ENCODE results near the gene S1PR3. TPM values are rescaled to one million over a fixed set of nuclear protein-coding genes. Genes with fewer than 3 reads are reported as not detected.

The S1PR3 gene
- total RNA-seq, 2 experiments from 2014 or later, result 0.47 TPM; not detected in 1

DNA sequence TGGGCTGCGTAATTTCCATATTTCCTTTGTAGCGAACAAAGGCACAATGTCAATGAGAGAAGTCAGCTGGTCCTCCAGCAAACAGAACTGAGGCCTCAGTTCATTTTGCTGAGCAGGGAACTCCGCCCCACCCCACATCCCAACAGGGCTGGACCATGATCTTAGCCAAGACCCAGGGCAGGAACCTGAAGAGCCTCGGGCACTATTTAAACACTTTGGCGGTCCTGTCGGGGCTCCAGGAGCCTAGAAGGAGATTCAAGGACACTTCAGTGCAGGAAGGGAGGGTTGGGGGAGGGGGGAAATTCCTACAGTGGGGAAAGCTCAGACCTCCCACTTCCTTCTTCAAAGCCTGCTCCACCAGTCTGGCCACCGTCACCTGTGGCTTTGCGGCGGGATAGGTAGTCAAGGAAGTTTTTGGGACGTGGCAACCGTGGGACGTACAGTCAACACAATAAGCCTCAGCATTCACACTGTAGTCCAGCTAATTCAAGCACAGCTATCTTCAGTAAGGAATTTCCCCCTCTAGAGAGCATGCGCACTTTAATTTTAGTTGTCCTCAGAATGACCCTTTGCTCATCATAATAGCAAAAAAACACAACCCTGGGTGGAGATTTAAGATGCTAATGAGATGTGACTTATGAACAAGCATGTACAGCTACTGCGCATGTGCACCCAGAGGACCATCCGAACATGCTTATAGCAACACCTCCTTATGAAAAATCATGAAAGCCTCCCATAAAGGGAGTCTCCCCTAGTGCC lies 30.9 kb downstream of the S1PR3 start:
- BruUV-seq (replicated peaks), result no TSS peak
- CTCF ChIA-PET (ENCODE audit: unreplicated experiment), result no interaction called here
- intact Hi-C loops (cut with micrococcal nuclease; ENCODE audit: unreplicated experiment), result loop anchor here (10.0 kb wide), 1 partner anchor 1047 kb away; the partner anchor contains the start of gene CDK20
- no peak overlapping the region for H3K4me3 ChIP-seq (ENCODE audit: low read depth, low read length, poor library complexity, severe bottlenecking)
- H3K36me3 ChIP-seq (ENCODE audit: insufficient read depth, low read length), result no peaks in the 10 kb centered on the region
- POLR2A ChIA-PET, result no interaction called here
- H3K27ac ChIP-seq (ENCODE audit: low read depth, low read length, poor library complexity, severe bottlenecking), result no peak overlapping the region
- H3K79me2 ChIP-seq (ENCODE audit: insufficient read depth, low read depth, low read length), result no peaks in the 10 kb centered on the region
- H3K9me2 ChIP-seq (ENCODE audit: insufficient read depth, low read length), result no peaks in the 10 kb centered on the region
- H3K9me3 ChIP-seq (ENCODE audit: low read length), result no peaks in the 10 kb centered on the region
- no peak overlapping the region for H3K4me2 ChIP-seq (ENCODE audit: low read length)
- DNase-seq (ENCODE audit: low spot score), result no peak
- H2AFZ ChIP-seq (ENCODE audit: low read length), result no peak overlapping the region
- no peaks in the 10 kb centered on the region for H3K4me1 ChIP-seq (ENCODE audit: insufficient read depth, low read length, poor library complexity, severe bottlenecking)
- TF ChIP-seq, protein P1, sequence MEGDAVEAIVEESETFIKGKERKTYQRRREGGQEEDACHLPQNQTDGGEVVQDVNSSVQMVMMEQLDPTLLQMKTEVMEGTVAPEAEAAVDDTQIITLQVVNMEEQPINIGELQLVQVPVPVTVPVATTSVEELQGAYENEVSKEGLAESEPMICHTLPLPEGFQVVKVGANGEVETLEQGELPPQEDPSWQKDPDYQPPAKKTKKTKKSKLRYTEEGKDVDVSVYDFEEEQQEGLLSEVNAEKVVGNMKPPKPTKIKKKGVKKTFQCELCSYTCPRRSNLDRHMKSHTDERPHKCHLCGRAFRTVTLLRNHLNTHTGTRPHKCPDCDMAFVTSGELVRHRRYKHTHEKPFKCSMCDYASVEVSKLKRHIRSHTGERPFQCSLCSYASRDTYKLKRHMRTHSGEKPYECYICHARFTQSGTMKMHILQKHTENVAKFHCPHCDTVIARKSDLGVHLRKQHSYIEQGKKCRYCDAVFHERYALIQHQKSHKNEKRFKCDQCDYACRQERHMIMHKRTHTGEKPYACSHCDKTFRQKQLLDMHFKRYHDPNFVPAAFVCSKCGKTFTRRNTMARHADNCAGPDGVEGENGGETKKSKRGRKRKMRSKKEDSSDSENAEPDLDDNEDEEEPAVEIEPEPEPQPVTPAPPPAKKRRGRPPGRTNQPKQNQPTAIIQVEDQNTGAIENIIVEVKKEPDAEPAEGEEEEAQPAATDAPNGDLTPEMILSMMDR (conservative IDR thresholded peaks at IDR 0.05; ENCODE audit: low read length), result no peak
- TF ChIP-seq EZH2phosphoT487 (IDR thresholded peaks at IDR 0.05; ENCODE audit: borderline replicate concordance, low read depth, low read length), result no peak
- no peaks in the 10 kb centered on the region for H4K20me1 ChIP-seq (ENCODE audit: insufficient read depth, low read length)

DNA sequence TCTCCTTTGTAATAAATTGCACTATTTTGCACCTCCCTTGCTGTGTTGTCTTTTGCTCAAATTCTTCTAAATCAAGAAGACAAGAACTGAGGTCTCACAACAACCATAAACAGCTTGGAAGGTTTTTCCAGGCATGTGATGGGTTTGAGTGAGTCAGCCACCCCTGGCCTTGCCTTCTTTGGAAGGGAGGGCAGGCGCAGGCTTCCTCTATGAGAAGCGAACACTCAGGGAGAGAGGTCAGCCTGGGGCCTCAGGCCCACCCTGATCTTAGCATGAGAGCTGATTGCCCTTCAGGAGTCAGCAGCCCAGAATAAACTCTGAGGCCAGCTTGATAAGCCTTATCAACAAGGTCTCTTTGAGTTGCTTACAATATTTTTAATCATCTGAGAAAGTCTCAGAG lies 31.6 kb downstream of the S1PR3 start:
- TF ChIP-seq, protein P1 (conservative IDR thresholded peaks at IDR 0.05; ENCODE audit: low read length), result no peak
- no peak for TF ChIP-seq EZH2phosphoT487 (IDR thresholded peaks at IDR 0.05; ENCODE audit: borderline replicate concordance, low read depth, low read length)
- Histone ChIP-seq H3K36me3 (ENCODE audit: insufficient read depth, low read length) (no peaks in the 10 kb centered on the region), H3K4me2 (ENCODE audit: low read length) (no peak overlapping the region), H4K20me1 (ENCODE audit: insufficient read depth, low read length) (no peaks in the 10 kb centered on the region), H3K9me2 (ENCODE audit: insufficient read depth, low read length) (no peaks in the 10 kb centered on the region), H2AFZ (ENCODE audit: low read length) (no peak overlapping the region), H3K79me2 (ENCODE audit: insufficient read depth, low read depth, low read length) (no peaks in the 10 kb centered on the region), H3K4me3 (ENCODE audit: low read depth, low read length, poor library complexity, severe bottlenecking) (no peak overlapping the region), H3K9me3 (ENCODE audit: low read length) (no peaks in the 10 kb centered on the region), H3K4me1 (ENCODE audit: insufficient read depth, low read length, poor library complexity, severe bottlenecking) (no peaks in the 10 kb centered on the region), H3K27ac (ENCODE audit: low read depth, low read length, poor library complexity, severe bottlenecking) (no peak overlapping the region)
- intact Hi-C loops (cut with micrococcal nuclease; ENCODE audit: unreplicated experiment), result loop anchor here (10.0 kb wide), 1 partner anchor 1048 kb away; the partner anchor contains the start of gene CDK20
- ChIA-PET POLR2A (no interaction called here), CTCF (ENCODE audit: unreplicated experiment) (no interaction called here)
- no TSS peak for BruUV-seq (replicated peaks)
- DNase-seq (ENCODE audit: low spot score), result no peak

DNA sequence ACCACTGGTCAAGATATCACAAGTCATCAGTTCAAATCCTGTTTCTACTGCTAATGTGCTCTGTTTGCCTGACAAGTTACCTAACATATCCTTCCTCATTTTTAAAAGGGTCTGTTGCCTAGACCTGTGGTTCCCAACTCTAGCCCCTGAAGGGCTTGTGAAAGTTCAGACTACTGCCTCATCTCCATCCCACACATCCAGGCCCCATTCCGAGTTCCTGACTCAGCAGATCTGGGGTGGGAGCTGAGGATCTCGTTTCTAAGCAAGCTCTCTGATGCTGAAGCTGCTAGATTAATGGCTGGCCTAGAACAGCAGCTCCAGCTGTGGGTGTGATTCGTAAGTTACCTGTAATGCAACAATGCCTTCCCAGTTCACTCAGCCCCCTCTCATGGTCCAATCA lies 32.5 kb downstream of the S1PR3 start:
- no peaks in the 10 kb centered on the region for H3K4me1 ChIP-seq (ENCODE audit: insufficient read depth, low read length, poor library complexity, severe bottlenecking)
- BruUV-seq (replicated peaks), result no TSS peak
- H3K79me2 ChIP-seq (ENCODE audit: insufficient read depth, low read depth, low read length), result no peaks in the 10 kb centered on the region
- no peaks in the 10 kb centered on the region for H3K9me2 ChIP-seq (ENCODE audit: insufficient read depth, low read length)
- no peaks in the 10 kb centered on the region for H3K9me3 ChIP-seq (ENCODE audit: low read length)
- DNase-seq (ENCODE audit: low spot score), result no peak
- CTCF ChIA-PET (ENCODE audit: unreplicated experiment), result no interaction called here
- TF ChIP-seq EZH2phosphoT487 (IDR thresholded peaks at IDR 0.05; ENCODE audit: borderline replicate concordance, low read depth, low read length), result no peak
- TF ChIP-seq, protein P1 (conservative IDR thresholded peaks at IDR 0.05; ENCODE audit: low read length), result no peak
- no peaks in the 10 kb centered on the region for H3K36me3 ChIP-seq (ENCODE audit: insufficient read depth, low read length)
- no peak overlapping the region for H3K4me3 ChIP-seq (ENCODE audit: low read depth, low read length, poor library complexity, severe bottlenecking)
- POLR2A ChIA-PET, result no interaction called here
- H3K4me2 ChIP-seq (ENCODE audit: low read length), result no peak overlapping the region
- no peaks in the 10 kb centered on the region for H4K20me1 ChIP-seq (ENCODE audit: insufficient read depth, low read length)
- H2AFZ ChIP-seq (ENCODE audit: low read length), result no peak overlapping the region
- intact Hi-C loops (cut with micrococcal nuclease; ENCODE audit: unreplicated experiment), result loop anchor here (10.0 kb wide), 1 partner anchor 1049 kb away; the partner anchor contains the start of gene CDK20
- H3K27ac ChIP-seq (ENCODE audit: low read depth, low read length, poor library complexity, severe bottlenecking), result no peak overlapping the region

Data from OCI-LY7 (cell line).